KBM-7 (cell line): ENCODE measurements around the gene NDFIP1.

Source experiments
- DNase-seq: peaks from one replicate; pipeline ENCODE4 v3.0.0-alpha.2; 2015
- in situ Hi-C: fragments of 300-500 bp; cut with MboI; formaldehyde crosslinking; loops from 2 replicates; pipeline ENCODE4 v1.14.3; 2020; ENCODE audit warnings: low sequenced_read_pairs, low pct_unique_long_range_greater_than_20kb, mixed read lengths

NDFIP1 gene

DNA sequence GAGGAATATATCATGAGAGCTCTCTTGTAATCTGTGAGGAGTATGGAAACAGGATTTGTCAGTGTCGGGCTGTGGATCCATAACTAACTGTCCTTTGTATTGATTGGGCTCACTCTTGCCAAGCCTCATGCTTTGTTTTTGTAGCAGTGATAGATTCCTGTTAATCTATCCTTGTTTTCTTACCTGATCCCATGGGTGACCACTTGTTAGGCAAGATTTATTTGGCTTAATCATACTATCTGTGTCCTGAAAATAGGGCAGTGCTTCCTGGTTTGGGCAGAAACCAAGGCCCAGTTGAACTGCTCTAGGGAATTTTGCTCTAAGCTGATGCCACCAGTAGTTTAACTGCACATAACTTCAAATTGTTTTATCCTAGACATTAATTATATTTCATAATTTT, 6.1 kb downstream of the NDFIP1 start:
- DNase-seq: no peak
- in situ Hi-C loops: no loop called here

DNA sequence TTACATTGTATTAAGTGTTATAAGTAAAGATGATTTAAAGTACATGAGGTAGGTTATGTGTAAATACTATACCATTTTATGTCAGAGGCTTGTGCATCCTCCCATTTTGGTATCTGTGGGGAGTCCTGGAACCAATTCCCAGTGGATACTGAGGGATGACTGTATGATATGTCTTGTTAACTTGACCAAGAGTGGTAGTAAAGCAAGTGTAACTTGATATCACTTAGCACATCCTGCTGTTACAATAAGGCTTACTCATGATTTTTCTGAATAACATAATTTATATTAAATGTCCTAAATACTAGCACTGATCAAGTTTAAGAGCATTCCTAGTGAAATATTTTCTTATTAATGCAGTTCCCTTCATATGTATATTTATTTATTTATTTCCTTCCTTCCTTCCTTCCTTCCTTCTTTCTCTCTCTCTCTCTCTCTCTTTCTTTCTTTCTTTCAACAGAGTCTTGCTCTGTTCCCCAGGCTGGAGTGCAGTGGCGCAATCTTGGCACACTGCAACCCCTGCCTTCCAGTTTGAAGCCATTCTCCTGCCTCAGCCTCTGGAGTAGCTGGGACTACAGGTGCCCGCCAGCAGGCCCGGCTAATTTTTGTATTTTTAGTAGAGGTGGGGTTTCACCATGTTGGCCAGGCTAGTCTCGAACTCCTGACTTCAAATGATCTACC, 7.5 kb downstream of the NDFIP1 start:
- no peak for DNase-seq
- in situ Hi-C loops: no loop called here

DNA sequence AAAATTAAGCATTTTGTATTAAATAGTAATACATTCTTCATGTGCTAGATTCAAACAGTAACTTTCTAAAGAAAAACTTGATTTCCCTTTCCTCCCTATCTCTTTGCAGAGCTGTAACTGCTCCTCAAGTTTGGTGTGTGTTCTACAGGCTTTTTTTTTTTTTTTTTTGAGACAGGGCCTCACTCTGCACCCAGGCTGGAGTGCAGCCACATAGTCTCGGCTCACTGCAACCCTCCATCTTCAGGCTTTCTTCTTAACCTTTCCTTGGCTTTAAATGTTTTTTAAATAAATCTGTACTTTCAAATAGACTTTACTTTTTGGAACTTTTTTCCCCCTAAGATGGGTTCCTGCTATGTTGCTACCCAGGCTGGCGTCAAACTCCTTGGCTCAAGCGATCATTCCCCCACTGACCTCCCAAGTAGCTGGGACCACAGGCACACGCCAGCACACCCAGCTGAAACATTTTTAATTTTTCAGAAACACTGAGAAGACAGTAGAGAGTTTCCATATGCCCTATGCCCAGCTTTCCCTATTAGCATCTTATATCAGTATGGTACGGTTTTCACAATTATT, 9.1 kb downstream of the NDFIP1 start:
- no peak for DNase-seq

DNA sequence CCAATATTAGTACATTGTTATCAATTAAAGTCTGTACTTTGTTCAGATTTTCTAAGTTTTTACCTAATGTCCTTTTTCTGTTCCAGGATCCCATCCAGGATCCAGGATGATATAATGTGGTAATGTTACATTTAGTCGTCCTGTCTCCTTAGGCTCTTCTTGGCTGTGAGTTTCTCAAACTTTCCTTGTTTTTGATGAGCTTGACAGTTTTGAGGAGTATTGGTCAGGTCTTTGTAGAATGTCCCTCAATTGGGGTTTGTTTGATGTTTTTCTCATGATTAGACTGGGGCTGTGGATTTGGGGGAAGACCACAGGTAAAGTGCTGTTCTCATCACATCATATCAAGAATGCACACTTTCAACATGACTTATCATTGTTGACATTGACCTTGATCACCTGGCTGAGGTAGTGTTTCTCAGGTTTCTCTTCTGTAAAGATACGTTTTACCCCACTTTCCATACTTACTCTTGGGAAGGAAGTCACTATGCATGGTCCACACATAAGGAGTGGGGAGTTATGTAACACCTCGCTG, 9.6 kb downstream of the NDFIP1 start:
- in situ Hi-C loops: no loop called here
- DNase-seq: no peak

More for the DNA sequence above, 9.1 kb downstream of the NDFIP1 start:
- in situ Hi-C loops: no loop called here

DNA sequence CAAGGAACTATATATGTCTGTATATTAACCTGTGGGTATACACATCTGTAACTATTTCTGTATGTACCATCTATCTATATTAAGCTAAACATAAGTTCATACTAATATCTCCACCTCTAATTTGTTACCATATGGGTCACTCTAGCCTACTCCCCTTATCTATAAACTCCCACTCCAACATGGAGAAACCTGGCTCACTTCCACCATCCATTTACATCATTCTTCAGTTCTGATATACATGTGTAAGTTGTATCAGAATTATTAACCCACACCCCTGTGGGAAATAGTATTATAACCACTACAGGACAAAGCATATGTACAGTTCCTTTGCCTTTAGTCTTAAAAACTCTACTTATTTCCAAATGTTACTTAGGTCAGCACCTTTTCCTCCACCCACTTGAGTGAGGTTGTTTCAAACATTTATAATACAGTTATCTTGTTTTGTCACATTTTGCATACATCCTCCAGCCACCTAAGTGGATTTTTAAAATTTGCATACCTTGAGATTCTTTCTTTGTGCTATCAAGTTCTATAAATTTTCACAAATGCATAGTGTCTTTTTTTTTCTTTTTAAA, 10.6 kb downstream of the NDFIP1 start:
- in situ Hi-C loops: no loop called here
- DNase-seq: no peak

DNA sequence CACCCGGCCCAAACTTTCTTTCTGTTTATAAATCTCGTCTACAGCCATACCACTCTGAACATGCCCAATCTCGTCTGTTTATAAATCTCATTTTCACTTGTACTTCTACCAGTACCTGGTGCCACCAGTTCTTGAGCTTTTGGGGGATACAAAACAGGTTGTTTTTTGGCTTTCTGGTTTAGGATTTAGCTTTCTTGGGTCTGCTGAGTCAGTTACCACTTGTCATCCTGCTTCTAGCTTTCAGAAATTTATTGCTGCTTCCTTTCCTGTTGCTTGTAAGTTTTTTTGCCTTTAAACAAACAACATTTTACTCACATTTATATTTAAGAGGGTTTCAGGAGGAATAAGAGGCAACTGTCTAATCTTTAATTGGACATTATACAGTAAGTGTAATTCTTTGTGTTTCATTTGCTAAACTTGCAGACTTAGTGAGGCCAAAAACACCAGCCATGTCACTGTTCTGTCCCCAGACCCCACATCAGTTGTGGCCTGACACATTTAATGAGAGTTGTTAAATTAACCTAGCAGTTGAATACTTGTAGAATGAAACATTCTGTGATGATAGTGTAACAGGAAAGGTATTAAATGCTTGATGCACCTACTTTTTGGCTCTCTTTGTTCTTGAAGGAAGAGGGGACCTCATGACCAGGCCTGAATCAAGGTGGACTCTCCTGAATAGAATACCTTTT, 11.8 kb downstream of the NDFIP1 start:
- DNase-seq: no peak
- in situ Hi-C loops: no loop called here

DNA sequence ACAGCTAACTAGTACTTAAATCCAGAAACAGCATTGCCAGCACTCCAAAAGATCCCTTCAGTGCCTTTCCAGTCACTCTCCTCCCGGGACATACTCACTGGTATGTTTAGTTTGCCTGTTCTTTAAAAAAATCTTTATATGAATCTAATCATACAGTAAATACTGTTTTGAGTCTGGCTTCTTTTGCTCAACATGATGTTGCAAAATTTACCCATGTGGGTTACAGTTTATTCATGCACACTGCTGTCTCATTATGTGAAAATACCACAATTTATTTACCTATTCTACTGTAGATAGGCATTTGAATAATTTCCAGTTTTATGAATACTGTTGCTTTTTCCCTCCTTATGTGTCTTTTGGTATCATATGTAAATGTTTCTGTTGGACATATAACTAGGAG, 13.5 kb downstream of the NDFIP1 start:
- in situ Hi-C loops: no loop called here
- no peak for DNase-seq

DNA sequence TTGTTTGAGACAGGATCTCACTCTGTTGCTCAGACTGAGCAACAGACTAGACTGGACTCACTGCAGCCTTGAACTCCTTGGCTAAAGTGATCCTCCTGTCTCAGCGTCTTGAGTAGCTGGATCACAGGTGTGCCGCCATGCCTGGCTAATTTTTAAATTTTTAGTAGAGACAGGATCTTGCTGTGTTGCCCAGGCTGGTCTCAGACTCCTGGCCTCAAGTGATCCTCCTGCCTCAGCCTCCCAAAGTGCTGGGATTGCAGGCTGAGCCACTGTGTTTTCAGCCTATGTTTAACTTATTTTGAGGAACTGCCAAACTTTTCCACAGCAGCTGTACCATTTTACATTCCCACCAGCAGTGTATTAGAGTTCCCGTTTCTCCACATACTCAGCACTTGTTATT, 16.8 kb downstream of the NDFIP1 start:
- in situ Hi-C loops: loop anchor here (25.0 kb wide), 1 partner anchor 113 kb away; the partner anchor contains the start of gene GNPDA1
- no peak for DNase-seq

DNA sequence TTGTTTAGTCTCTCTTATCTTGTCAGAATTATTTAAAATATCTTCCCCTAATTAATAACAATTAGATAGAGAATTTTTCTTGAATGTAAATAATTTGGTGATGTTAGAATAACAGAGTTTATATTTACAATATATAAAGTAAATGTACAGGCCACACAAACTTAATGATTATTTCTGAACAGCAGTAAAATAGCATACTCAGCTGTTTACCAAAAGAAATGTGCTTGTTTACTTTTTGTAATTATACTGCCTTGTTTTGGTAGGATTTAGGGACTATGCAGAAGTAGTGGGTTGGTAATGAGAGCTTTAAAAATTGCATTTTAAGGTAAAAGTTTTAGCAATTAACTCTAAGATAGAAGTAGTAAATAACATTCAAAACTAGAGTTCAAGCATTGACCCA, 17.4 kb downstream of the NDFIP1 start:
- in situ Hi-C loops: loop anchor here (25.0 kb wide), 1 partner anchor 114 kb away; the partner anchor contains the start of gene GNPDA1
- no peak for DNase-seq

DNA sequence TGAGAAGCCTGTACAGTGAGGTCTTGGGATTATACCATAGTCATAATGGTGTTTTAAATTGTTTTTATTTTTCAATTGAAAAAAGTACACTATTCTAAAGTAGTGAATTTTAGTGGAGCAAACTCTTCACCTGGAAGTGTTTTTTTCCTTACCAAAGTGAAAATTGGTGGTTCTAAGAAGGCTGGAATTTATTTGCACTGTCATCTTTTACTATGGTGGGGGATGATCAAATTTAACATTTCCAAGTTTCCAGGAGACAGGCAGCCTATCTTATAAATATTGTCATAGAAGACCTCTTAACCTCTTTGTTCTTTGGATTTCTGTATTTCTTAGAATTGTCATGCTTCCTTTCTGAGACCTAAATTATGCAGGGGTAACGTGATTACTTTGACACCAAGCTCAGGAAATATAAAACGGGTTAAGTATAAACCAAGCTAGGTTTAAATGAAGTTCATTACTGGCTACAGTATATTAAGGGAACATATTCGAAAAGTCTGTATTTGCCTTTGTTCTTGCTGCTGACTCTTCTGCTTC, 20.2 kb downstream of the NDFIP1 start:
- no peak for DNase-seq
- in situ Hi-C loops: loop anchor here (25.0 kb wide), 1 partner anchor 116 kb away; the partner anchor contains the start of gene GNPDA1

DNA sequence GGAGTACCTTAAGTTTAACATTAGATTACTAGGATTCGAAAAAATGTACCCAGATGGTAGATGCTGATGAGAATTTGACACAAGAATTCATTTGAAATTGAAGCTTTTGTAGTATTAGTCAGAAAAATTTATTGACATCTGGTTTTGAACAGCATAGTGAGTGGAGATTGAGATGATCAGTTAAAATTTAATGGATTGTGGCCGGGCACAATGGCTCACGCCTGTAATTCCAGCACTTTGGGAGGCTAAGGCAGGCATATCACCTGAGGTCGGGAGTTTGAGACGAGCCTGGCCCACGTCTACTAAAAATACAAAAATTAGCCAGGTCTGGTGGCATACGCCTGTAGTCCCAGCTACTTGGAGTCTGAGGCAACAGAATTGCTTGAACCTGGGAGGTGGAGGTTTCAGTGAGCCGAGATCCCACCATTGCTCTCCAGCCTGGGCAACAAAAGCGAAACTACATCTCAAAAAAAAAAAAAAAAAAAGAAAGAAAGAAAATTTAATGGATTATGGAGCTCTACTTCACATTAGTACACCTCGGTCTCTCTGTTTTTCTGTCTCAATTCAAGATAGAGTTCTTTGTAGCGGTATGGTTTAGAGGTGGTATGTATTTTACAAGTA, 21.0 kb downstream of the NDFIP1 start:
- DNase-seq: no peak
- in situ Hi-C loops: loop anchor here (10.0 to 25.0 kb wide), 2 partner anchors 117 to 445 kb away; partner anchors contain the start of genes ARAP3 and GNPDA1

DNA sequence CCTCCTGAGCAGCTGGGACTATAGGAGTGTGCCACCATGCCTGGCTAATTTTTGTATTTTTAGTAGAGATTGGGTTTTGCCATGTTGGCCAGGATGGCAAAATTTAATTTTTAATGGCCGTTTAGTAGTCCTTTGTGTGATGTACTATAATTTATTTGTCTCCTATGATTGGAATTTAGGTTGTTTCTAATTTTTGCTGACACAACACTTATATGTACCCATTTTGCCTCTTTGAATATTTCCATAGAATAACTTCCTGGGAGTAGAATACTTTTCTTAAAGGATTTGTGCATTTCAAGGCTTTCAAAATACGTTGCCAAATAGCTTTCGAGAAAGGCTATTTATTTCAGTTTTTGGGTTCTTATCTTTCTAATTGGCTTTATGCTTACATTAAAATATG, 22.8 kb downstream of the NDFIP1 start:
- in situ Hi-C loops: loop anchor here (10.0 to 25.0 kb wide), 2 partner anchors 119 to 447 kb away; partner anchors contain the start of genes ARAP3 and GNPDA1

DNA sequence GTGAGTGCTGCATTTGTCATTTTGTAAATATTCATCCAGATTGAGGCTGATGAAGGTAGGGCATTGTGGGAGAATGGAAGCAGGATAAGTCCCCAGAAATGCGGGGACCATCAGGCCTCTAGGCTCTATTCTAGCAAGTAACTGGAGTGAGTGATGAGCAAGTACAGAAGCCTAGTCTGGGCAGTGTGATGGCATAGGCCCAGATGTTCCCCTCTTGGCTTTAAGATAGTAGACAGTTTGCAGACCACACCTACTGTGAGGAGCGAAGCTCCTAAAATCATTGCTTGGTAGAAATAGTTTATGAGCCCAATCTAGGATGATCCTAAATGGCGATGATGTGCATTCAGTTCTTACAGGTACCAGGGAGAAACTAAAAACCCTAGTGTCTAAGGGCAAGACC, 24.3 kb downstream of the NDFIP1 start:
- in situ Hi-C loops: loop anchor here (10.0 to 25.0 kb wide), 2 partner anchors 121 to 448 kb away; partner anchors contain the start of genes ARAP3 and GNPDA1
- no peak for DNase-seq

More for the DNA sequence above, 22.8 kb downstream of the NDFIP1 start:
- DNase-seq: no peak

DNA sequence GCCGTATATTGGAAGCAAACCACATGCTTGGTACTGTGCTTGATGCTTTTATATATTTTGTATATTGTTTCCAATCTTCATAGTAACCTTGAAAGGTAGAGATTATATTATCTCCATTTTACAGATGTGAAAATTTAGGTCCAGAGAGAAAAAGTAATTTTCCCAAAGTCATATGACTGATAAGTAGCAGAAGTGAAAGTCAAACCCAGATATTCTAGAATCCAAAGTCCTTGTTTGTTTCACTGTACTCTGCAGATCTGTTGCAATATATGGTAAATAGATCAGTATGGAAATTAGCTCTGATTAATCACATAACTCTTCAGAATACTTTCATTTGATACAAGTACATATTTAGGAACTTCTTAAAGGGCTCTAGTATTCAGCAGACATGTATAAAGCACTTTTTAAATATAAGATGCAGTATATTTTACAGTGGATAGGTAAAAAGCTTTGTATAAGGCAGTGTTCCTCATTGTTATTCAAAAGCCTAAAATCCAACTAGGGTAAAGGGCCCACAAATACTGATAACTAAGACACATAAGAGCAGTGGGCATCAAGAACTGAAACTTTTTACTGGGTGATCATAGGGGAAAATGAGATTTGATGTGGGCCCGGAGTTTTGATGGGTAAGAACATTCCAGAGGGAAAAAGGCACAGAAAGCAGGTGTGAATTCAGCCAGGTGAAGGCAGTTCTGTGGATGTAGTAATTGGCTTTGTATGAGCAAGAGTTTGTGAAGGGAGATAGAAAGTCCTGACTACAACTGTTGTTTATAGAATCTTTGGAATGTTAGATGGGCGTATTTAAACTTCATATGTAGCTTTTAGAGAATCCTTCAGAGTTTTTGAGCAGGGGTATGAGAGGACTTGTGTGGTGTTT, 25.0 kb downstream of the NDFIP1 start:
- in situ Hi-C loops: loop anchor here (10.0 to 25.0 kb wide), 2 partner anchors 121 to 449 kb away; partner anchors contain the start of genes ARAP3 and GNPDA1
- no peak for DNase-seq

DNA sequence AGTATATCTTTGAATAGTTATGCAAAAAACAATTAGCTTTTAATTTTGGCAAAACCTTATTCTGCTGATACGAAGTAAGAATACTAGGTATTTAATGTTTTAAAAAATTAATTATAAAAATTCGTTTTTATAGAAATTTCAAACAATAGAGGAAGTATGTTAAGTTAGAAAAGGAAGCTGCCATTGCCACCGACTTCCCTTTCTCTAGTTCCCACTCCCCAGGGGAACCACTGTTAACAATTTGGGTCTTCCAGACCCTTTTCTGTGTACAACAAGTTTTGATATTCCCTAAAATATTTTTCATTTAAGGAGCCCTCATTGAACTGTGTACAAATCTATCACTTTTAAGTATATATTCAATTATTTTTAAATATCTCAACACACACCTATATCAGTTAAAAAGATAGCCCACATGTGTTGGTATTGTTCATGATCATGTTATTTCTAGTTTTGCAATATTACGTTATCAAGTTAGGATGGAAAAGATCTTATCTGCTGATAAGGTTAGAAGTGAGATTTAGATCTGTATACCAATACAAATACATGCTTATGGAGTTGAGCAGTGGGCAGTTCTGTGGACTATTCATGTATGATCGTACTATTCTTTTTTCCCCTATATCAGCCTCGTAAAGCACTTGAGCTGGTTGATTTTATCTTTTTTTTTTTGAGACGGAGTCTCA, 25.9 kb downstream of the NDFIP1 start:
- no peak for DNase-seq
- in situ Hi-C loops: loop anchor here (10.0 to 25.0 kb wide), 2 partner anchors 122 to 450 kb away; partner anchors contain the start of genes ARAP3 and GNPDA1

DNA sequence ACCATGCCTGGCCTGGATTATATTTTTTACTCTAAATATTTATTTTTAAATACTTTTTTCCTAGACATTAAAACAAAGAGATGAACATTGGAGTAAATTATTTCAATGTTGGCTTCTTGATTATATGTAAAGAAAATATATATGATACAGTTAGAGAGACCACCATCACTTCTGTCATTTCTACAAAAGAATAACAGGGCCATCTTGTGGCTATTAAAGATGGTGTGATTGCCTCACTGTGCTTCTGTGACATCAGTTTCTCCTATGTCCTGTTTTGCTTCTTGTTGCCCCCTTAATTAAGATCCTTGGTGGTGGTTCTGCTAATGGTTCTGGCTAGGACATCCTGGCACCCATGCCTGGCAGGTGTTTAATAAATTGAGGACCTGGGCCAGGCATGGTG, 32.9 kb downstream of the NDFIP1 start:
- no peak for DNase-seq

DNA sequence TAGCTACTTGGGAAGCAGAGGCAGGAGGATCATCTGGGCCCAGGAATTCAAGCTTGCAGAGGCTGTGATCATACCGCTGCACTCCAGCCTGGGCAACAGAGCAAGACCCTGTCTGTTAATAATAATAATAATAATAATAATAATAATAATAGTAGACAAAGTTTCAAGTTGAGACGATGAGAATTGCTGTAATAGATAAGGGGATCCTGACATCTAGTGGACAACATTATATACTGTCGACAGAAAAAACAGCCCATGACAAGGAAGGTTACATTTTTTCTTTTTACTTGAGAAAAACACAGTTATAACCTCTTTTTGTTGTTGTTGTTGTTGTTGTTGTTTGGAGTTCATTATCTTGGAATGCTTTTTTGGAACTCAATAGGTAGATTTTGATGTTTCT, 35.3 kb downstream of the NDFIP1 start:
- in situ Hi-C loops: loop anchor here (25.0 kb wide), 1 partner anchor 132 kb away; the partner anchor contains the start of gene GNPDA1
- DNase-seq: peak; percentile 41

More for the DNA sequence above, 32.9 kb downstream of the NDFIP1 start:
- in situ Hi-C loops: loop anchor here (25.0 kb wide), 1 partner anchor 129 kb away; the partner anchor contains the start of gene GNPDA1
